GM12891 (cell line): ENCODE results near the gene YOD1.

Experiments used
- POLR2A ChIP-seq: IDR thresholded peaks from 2 replicates; pipeline ENCODE4 v1.6.1; 2011; ENCODE audit warnings: low read depth, low read length, control low read depth
- POLR2AphosphoS5 ChIP-seq: IDR thresholded peaks from 2 replicates; pipeline ENCODE4 v1.6.1; 2011; ENCODE audit warnings: low read depth, low read length, control low read depth
- POU2F2 ChIP-seq: IDR thresholded peaks from 2 replicates; pipeline ENCODE4 v1.6.1; 2011; ENCODE audit warnings: low read depth, mild to moderate bottlenecking, control low read depth, low read length, moderate library complexity
- SPI1 ChIP-seq: IDR thresholded peaks from 2 replicates; pipeline ENCODE4 v1.6.1; 2011; ENCODE audit warnings: low read depth, low read length, control low read depth
- TAF1 ChIP-seq: IDR thresholded peaks from 2 replicates; pipeline ENCODE4 v1.6.1; 2011; ENCODE audit warnings: low read depth, low read length, control low read depth

DNA sequence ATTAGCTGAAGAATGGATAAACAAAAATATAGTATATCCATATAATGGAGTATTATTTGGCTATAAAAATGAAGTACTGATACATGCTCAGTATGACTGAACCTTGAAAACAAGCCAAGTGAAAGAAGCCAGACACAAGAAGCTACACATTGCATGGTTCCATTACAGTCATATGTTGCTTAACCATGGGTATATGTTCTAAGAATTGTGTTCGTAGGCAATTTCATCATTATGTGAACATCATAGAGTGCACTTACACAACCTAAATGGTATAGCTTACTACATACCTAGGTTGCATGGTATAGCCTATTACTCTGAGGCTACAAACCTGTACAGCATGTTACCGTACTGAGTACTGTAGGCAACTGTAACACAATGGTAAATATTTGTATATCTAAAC lies 52.2 kb downstream of the YOD1 start:
- TF ChIP-seq POLR2AphosphoS5 = no peak
- no peak for TF ChIP-seq POLR2A
- no peak for TF ChIP-seq TAF1
- TF ChIP-seq SPI1 = no peak
- no peak for TF ChIP-seq POU2F2
